Neural crest cell (in vitro differentiated cells): ENCODE results near the gene SPA17. TPM values are rescaled to one million over a fixed set of nuclear protein-coding genes. Genes with fewer than 3 reads are reported as not detected.

Experiments used
- DNase-seq: peaks from one replicate; pipeline ENCODE4 v3.0.0; 2021; ENCODE audit warnings: low read depth, mixed read lengths, low spot score
- H3K27ac Mint-ChIP-seq: one replicate; pipeline ENCODE4 v1.8.0; 2021; ENCODE audit warnings: mild to moderate bottlenecking, mixed read lengths; ENCODE audit not compliant: unreplicated experiment
- H3K27me3 Mint-ChIP-seq: 2 replicates; pipeline ENCODE4 v1.8.0; 2021; ENCODE audit warnings: low read depth, mild to moderate bottlenecking, mixed read lengths
- H3K36me3 Mint-ChIP-seq: 2 replicates; pipeline ENCODE4 v1.8.0; 2021; ENCODE audit warnings: low read depth, mild to moderate bottlenecking, mixed read lengths
- H3K4me1 Mint-ChIP-seq: 2 replicates; pipeline ENCODE4 v1.8.0; 2021; ENCODE audit warnings: mixed read lengths
- H3K4me3 Mint-ChIP-seq: one replicate; pipeline ENCODE4 v1.8.0; 2021; ENCODE audit warnings: mild to moderate bottlenecking, mixed read lengths
- H3K9me3 Mint-ChIP-seq: 2 replicates; pipeline ENCODE4 v1.8.0; 2021; ENCODE audit warnings: mixed read lengths
- total RNA-seq: library from RNA; stranded (reverse); gene quantifications from 2 replicates; pipeline ENCODE4 v1.2.1, GENCODE V29; 2021
- TF ChIP-seq, protein P1 (sequence below): fragments of 200-600 bp; sonication (generic); conservative IDR thresholded peaks from 2 replicates; pipeline ENCODE4 v1.5.0; 2021; ENCODE audit warnings: antibody characterized with exemption, mild to moderate bottlenecking

The SPA17 gene
- total RNA-seq, 1 donor from 2014 or later, result 18.2 TPM

DNA sequence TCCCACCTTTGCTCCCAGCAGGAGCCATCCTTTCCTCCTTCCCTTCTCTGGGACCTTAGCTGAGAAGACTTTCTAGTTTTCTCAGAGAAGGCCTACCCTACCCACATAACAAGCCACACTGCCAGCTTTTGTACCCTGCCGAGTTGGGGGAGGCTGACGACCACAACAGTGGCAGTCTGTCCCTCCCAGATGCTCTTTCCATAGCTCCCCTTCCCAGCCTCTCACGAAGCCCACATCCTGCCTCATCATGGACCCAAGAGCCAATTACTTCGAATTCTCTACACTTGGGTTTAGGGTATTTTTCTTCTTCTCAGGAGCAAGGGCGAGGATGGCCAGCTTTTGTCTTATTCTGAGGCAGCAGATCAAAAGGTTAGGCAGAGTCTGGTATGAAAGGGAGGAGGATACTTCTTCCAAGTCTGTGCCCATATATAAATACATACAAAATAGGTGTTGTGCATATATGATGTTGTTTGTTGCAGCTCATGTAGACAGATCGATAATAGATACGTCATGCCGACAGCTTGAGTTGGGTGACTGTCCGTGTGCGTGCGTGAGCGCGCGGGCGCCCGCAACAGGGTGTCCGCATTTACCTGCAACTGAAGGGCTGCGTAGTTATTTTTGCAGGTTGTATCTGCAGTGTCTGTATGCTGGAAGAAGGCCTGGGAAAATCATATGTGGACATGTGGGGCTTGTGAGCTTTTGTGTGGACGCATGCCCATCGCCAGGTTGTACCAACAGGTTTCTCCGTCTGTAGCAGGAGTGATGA, 65.2 kb downstream of the SPA17 start:
- H3K9me3 Mint-ChIP-seq, result no peaks in the 10 kb centered on the region
- DNase-seq, result no peak
- peak overlapping the region; percentile 79 for H3K27ac Mint-ChIP-seq
- H3K4me1 Mint-ChIP-seq, result peaks cover 33% of the 10 kb centered on the region
- TF ChIP-seq, protein P1, sequence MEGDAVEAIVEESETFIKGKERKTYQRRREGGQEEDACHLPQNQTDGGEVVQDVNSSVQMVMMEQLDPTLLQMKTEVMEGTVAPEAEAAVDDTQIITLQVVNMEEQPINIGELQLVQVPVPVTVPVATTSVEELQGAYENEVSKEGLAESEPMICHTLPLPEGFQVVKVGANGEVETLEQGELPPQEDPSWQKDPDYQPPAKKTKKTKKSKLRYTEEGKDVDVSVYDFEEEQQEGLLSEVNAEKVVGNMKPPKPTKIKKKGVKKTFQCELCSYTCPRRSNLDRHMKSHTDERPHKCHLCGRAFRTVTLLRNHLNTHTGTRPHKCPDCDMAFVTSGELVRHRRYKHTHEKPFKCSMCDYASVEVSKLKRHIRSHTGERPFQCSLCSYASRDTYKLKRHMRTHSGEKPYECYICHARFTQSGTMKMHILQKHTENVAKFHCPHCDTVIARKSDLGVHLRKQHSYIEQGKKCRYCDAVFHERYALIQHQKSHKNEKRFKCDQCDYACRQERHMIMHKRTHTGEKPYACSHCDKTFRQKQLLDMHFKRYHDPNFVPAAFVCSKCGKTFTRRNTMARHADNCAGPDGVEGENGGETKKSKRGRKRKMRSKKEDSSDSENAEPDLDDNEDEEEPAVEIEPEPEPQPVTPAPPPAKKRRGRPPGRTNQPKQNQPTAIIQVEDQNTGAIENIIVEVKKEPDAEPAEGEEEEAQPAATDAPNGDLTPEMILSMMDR, result no peak
- H3K36me3 Mint-ChIP-seq, result no peaks in the 10 kb centered on the region
- peaks cover 63% of the 10 kb centered on the region for H3K27me3 Mint-ChIP-seq
- peak overlapping the region; percentile 85 for H3K4me3 Mint-ChIP-seq

DNA sequence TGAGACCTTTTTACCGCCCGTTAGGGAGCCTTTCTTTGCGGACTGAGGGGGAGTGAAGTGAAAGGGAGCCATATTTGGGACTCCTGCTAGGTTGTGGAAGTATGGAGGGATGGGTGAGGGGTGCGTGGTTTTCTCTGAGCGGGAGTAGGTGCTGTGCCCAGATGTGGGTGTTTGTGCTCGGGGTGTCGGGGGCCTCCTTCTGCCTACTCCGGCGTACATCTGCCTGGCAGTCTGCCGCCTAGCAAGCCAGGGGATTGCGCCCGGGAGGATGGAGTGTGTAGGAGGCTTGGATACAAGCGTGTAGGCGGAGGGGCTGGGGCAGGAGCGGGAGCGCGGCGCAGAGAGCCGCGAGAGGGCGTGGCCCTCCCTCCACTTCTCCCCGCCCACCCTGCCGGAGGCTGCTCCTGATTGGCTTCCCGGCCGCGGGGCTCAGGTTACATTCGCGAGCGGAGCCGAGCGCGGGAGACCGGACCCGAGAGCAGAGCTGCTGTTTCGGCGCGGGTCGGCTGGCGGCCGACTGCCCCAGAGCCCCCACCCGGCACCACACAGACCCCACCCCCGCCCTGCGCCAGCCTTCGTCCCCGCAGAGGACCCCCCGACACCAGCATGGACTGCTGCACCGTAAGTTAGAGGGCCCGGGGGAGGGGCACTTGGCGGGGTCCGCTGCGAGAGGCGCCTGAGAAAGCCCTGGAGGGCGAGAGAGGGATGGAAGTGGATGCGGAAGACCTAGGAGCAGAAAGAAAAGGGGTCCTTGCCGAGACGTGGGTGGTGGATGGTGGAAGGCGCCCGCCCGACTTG, 66.0 kb downstream of the SPA17 start, which contains the start of gene NRGN:
Gene NRGN (plus strand): TSS at position 464 of the 798 bp plus-strand sequence. CDS start 143 bp downstream, at position 607.
- Mint-ChIP-seq H3K36me3 (no peaks in the 10 kb centered on the region), H3K4me3 (peak within 1 kb of the TSS; percentile 85), H3K27me3 (peaks cover 63% of the 10 kb centered on the region), H3K9me3 (no peaks in the 10 kb centered on the region), H3K4me1 (peaks cover 33% of the 10 kb centered on the region), H3K27ac (peak within 1 kb of the TSS; percentile 79)
- DNase-seq, result peak; percentile 90
- TF ChIP-seq, protein P1, result no peak

DNA sequence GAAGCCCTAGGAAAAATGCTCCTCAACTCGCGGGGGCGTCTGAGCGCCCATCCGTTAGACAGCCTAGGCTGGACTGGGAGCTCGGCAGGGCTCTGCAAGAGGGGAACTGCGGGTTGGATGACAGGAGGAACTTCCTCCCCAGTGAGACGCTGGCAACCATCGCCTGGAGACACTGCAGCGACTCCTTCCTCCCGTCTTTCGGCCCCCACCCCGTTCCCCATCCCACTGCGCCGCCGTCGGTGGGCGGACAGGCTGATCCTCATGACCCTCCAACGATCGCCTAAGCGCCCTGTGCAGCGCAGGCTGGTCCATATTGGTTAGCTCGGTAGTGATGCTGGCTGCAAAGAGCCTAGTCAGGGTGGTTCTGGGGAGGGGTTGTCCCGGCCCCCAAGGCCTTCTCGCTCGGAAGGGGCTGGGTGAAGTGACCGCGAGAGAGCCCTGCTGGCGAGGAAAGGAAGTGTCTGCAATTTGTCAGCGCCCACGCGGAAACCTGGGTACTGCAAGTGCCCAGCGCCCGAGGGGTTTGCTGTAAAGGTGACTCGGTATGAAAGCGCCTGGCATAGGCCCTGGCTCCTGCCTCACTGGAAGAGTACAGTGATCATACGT, 66.7 kb downstream of the SPA17 start:
- Mint-ChIP-seq H3K4me1 (peaks cover 37% of the 10 kb centered on the region), H3K9me3 (no peaks in the 10 kb centered on the region), H3K36me3 (peaks cover 3% of the 10 kb centered on the region), H3K27me3 (peaks cover 68% of the 10 kb centered on the region), H3K4me3 (peak overlapping the region; percentile 85), H3K27ac (no peak overlapping the region)
- TF ChIP-seq, protein P1, result peak; percentile 59
- no peak for DNase-seq

- H3K36me3 Mint-ChIP-seq, result peaks cover 6% of the 10 kb centered on the region
- TF ChIP-seq, protein P1, result no peak
- DNase-seq, result no peak
- H3K4me3 Mint-ChIP-seq, result no peak overlapping the region
- H3K4me1 Mint-ChIP-seq, result peaks cover 48% of the 10 kb centered on the region
- H3K9me3 Mint-ChIP-seq, result no peaks in the 10 kb centered on the region
- H3K27me3 Mint-ChIP-seq, result peaks cover 86% of the 10 kb centered on the region
- H3K27ac Mint-ChIP-seq, result no peak overlapping the region
Observed at GRCh38 chr11:124742555-124742954, 68.9 kb downstream of the SPA17 start.

GRCh38 chr11:124743050-124743449, 69.3 kb downstream of the SPA17 start:
- Mint-ChIP-seq H3K4me3 (no peak overlapping the region), H3K27ac (no peak overlapping the region), H3K4me1 (peaks cover 43% of the 10 kb centered on the region), H3K9me3 (no peaks in the 10 kb centered on the region), H3K36me3 (peaks cover 6% of the 10 kb centered on the region), H3K27me3 (peaks cover 91% of the 10 kb centered on the region)
- TF ChIP-seq, protein P1, result no peak
- DNase-seq, result no peak
